ENCODE data around the gene TOMM70.

TOMM70 gene

DNA sequence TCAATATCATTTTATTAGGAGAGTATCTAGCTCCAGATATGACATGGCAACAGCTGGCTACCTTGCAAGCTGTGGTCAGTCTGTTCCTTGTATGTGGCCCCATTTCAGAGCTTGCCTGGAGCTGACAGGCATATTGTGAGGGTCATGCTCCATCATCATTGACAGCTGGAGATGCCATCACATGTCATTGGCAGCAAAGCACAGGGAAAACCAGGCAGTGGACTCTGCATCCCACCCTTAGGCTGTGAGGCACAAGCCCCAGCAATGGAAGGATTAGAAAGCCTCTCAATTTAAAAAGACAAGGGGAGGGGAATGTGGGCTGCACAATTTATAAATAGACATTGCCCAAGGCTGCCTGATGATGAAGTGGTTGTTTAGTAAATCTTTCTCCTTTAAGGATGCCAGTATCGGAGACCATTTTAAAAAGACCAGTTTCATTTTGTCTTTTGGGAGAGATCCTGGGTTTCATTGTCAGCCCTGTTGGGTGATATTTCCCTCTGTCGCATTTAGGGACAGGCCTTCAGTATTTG is 28.4 kb upstream of the TOMM70 start:
- TF ChIP-seq POLR2AphosphoS5 (IDR thresholded peaks at IDR 0.05; ENCODE audit: low read depth, low read length) = no peak
- TF ChIP-seq SPI1 (IDR thresholded peaks at IDR 0.05; ENCODE audit: low read depth, low read length) = no peak
- TF ChIP-seq TAF1 (IDR thresholded peaks at IDR 0.05; ENCODE audit: low read depth, low read length) = no peak
- TF ChIP-seq POLR2A (IDR thresholded peaks at IDR 0.05; ENCODE audit: low read depth, low read length) = no peak
- no peak for TF ChIP-seq POU2F2 (IDR thresholded peaks at IDR 0.05; ENCODE audit: low read depth, low read length)
- TF ChIP-seq PAX5 (IDR thresholded peaks at IDR 0.05; ENCODE audit: insufficient read depth, low read length, severe bottlenecking) = no peak
- DNase-seq (ENCODE audit: insufficient read length, low spot score) (no peak), FAIRE-seq (no peak)

DNA sequence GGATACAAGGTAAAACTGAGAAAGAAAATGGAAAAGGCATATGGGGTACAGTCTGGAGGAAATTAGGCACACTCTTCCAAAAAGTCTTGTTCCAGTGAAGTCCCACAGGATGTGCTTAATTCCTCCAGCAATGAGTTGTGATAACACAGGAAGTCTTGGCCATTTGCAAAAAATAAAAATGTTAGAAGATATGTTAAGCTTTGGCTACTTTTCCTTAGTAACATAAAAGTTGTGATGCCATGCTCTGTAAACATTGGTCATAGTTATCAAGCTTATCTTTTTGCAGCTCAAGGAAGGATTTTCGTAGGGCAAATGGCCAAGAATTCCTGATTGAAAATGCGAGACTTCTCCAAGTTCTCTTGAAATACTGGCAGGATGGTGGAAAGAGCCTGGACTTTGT is 26.8 kb upstream of the TOMM70 start:
- FAIRE-seq = no peak
- no peak for DNase-seq (ENCODE audit: insufficient read length, low spot score)
- TF ChIP-seq POLR2AphosphoS5 (IDR thresholded peaks at IDR 0.05; ENCODE audit: low read depth, low read length) = no peak

DNA sequence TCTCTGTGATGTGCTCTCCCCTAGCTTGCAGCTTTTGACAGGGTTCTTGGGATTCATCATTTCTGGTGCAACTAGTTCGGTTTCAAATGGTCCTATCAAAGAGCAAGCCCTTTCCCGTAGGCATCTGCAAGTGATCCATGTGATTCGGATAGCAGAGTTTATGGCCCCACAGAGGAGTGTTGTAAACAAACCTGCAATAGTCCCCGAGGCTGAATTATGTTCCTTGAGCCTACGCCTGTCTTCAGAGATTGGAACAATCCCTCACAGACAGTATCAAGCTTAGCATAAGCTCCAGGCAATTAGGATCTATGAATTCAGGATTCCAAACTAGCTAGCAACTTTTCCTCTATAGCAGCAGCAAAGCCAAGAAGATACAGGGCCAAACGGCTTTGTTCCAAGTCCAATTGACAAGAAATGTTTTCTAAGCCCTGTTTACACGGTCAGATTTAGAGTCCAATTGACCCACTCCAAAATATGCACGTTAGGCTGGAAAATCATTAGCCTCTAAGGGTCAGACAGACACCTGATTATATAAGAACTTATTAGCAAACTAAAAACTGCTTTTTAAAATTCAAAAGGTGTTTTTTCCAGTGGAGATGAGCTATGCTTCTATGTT is 25.3 kb upstream of the TOMM70 start:
- DNase-seq (ENCODE audit: insufficient read length, low spot score) (no peak), FAIRE-seq (no peak)
- TF ChIP-seq POU2F2 (IDR thresholded peaks at IDR 0.05; ENCODE audit: low read depth, low read length) (no peak), POLR2A (IDR thresholded peaks at IDR 0.05; ENCODE audit: low read depth, low read length) (no peak), SPI1 (IDR thresholded peaks at IDR 0.05; ENCODE audit: low read depth, low read length) (no peak), PAX5 (IDR thresholded peaks at IDR 0.05; ENCODE audit: insufficient read depth, low read length, severe bottlenecking) (no peak), POLR2AphosphoS5 (IDR thresholded peaks at IDR 0.05; ENCODE audit: low read depth, low read length) (no peak), TAF1 (IDR thresholded peaks at IDR 0.05; ENCODE audit: low read depth, low read length) (no peak)

GRCh38 chr3:100425316-100425715 is 24.4 kb upstream of the TOMM70 start:
- FAIRE-seq = no peak
- DNase-seq (ENCODE audit: insufficient read length, low spot score) = no peak
- no peak for TF ChIP-seq PAX5 (IDR thresholded peaks at IDR 0.05; ENCODE audit: insufficient read depth, low read length, severe bottlenecking)
- TF ChIP-seq POLR2AphosphoS5 (IDR thresholded peaks at IDR 0.05; ENCODE audit: low read depth, low read length) = no peak
- no peak for TF ChIP-seq POLR2A (IDR thresholded peaks at IDR 0.05; ENCODE audit: low read depth, low read length)
- TF ChIP-seq SPI1 (IDR thresholded peaks at IDR 0.05; ENCODE audit: low read depth, low read length) = no peak
- TF ChIP-seq POU2F2 (IDR thresholded peaks at IDR 0.05; ENCODE audit: low read depth, low read length) = no peak
- TF ChIP-seq TAF1 (IDR thresholded peaks at IDR 0.05; ENCODE audit: low read depth, low read length) = no peak

- DNase-seq (ENCODE audit: insufficient read length, low spot score) = no peak
- TF ChIP-seq SPI1 (IDR thresholded peaks at IDR 0.05; ENCODE audit: low read depth, low read length) = no peak
- no peak for TF ChIP-seq POLR2A (IDR thresholded peaks at IDR 0.05; ENCODE audit: low read depth, low read length)
- no peak for TF ChIP-seq POLR2AphosphoS5 (IDR thresholded peaks at IDR 0.05; ENCODE audit: low read depth, low read length)
- TF ChIP-seq POU2F2 (IDR thresholded peaks at IDR 0.05; ENCODE audit: low read depth, low read length) = no peak
- TF ChIP-seq TAF1 (IDR thresholded peaks at IDR 0.05; ENCODE audit: low read depth, low read length) = no peak
- no peak for TF ChIP-seq PAX5 (IDR thresholded peaks at IDR 0.05; ENCODE audit: insufficient read depth, low read length, severe bottlenecking)
- FAIRE-seq = no peak
These were observed 23.4 kb upstream of the TOMM70 start for GRCh38 chr3:100424261-100424660.

GRCh38 chr3:100423611-100424010 is 22.7 kb upstream of the TOMM70 start:
- TF ChIP-seq TAF1 (IDR thresholded peaks at IDR 0.05; ENCODE audit: low read depth, low read length) (no peak), POU2F2 (IDR thresholded peaks at IDR 0.05; ENCODE audit: low read depth, low read length) (no peak), PAX5 (IDR thresholded peaks at IDR 0.05; ENCODE audit: insufficient read depth, low read length, severe bottlenecking) (no peak)
- DNase-seq (ENCODE audit: insufficient read length, low spot score) (no peak), FAIRE-seq (no peak)

GRCh38 chr3:100420885-100421284 is 20.0 kb upstream of the TOMM70 start:
- DNase-seq (ENCODE audit: insufficient read length, low spot score) (no peak), FAIRE-seq (no peak)
- TF ChIP-seq POU2F2 (IDR thresholded peaks at IDR 0.05; ENCODE audit: low read depth, low read length) (no peak), POLR2AphosphoS5 (IDR thresholded peaks at IDR 0.05; ENCODE audit: low read depth, low read length) (no peak), PAX5 (IDR thresholded peaks at IDR 0.05; ENCODE audit: insufficient read depth, low read length, severe bottlenecking) (no peak), TAF1 (IDR thresholded peaks at IDR 0.05; ENCODE audit: low read depth, low read length) (no peak), SPI1 (IDR thresholded peaks at IDR 0.05; ENCODE audit: low read depth, low read length) (no peak), POLR2A (IDR thresholded peaks at IDR 0.05; ENCODE audit: low read depth, low read length) (no peak)

GRCh38 chr3:100419406-100419805 is 18.5 kb upstream of the TOMM70 start:
- TF ChIP-seq SPI1 (IDR thresholded peaks at IDR 0.05; ENCODE audit: low read depth, low read length) (peak; percentile 54; the same call in 1 of the 2 replicates), PAX5 (IDR thresholded peaks at IDR 0.05; ENCODE audit: insufficient read depth, low read length, severe bottlenecking) (no peak)
- no peak for DNase-seq (ENCODE audit: insufficient read length, low spot score)
- FAIRE-seq = no peak

DNA sequence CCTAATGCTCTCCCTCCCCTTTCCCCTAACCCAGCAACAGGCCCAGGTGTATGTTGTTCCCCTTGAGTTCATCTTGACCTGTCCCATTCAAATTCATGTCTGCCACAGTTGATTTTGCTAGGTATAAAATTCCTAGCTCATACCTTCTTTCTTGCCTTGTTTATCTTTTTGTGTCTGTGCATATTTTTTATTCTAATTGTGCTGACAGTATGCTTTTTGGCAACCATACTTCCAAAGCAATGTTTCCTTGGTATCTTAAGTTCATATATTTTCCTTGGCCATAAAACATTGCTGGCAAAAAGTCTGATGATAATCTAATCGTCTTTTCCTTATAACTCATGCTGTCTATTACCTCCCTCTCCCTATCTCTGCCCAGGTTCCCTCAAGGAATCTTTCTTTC is 16.0 kb upstream of the TOMM70 start:
- no peak for TF ChIP-seq PAX5 (IDR thresholded peaks at IDR 0.05; ENCODE audit: insufficient read depth, low read length, severe bottlenecking)
- TF ChIP-seq SPI1 (IDR thresholded peaks at IDR 0.05; ENCODE audit: low read depth, low read length) = no peak
- TF ChIP-seq POLR2AphosphoS5 (IDR thresholded peaks at IDR 0.05; ENCODE audit: low read depth, low read length) = no peak
- TF ChIP-seq POU2F2 (IDR thresholded peaks at IDR 0.05; ENCODE audit: low read depth, low read length) = no peak
- no peak for TF ChIP-seq TAF1 (IDR thresholded peaks at IDR 0.05; ENCODE audit: low read depth, low read length)
- TF ChIP-seq POLR2A (IDR thresholded peaks at IDR 0.05; ENCODE audit: low read depth, low read length) = no peak
- FAIRE-seq = no peak
- DNase-seq (ENCODE audit: insufficient read length, low spot score) = no peak

DNA sequence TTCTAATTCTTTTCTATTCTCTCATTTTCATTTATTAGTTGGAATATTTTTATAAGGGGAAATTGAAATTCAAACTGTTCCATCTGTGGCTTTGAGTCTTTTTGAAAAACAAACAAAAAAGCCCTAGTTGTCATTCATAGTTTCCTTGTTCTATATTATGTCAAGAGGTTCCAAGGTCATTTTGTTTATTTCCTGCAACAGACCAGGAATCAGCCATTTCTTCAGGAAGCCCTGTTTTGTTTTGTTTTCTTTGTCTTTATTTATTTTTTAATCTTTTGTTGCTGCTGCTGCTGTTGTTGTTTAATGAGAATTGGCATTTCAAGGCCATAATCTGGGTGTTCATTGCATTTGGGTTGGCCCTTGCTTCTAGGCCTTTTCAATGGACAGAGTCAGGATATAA is 15.3 kb upstream of the TOMM70 start:
- TF ChIP-seq POLR2AphosphoS5 (IDR thresholded peaks at IDR 0.05; ENCODE audit: low read depth, low read length) (no peak), POU2F2 (IDR thresholded peaks at IDR 0.05; ENCODE audit: low read depth, low read length) (no peak), SPI1 (IDR thresholded peaks at IDR 0.05; ENCODE audit: low read depth, low read length) (no peak), PAX5 (IDR thresholded peaks at IDR 0.05; ENCODE audit: insufficient read depth, low read length, severe bottlenecking) (no peak), POLR2A (IDR thresholded peaks at IDR 0.05; ENCODE audit: low read depth, low read length) (no peak), TAF1 (IDR thresholded peaks at IDR 0.05; ENCODE audit: low read depth, low read length) (no peak)
- no peak for DNase-seq (ENCODE audit: insufficient read length, low spot score)
- FAIRE-seq = no peak

All from GM12891 (cell line).